Measurements from ENCODE around the gene SAG.

DNA sequence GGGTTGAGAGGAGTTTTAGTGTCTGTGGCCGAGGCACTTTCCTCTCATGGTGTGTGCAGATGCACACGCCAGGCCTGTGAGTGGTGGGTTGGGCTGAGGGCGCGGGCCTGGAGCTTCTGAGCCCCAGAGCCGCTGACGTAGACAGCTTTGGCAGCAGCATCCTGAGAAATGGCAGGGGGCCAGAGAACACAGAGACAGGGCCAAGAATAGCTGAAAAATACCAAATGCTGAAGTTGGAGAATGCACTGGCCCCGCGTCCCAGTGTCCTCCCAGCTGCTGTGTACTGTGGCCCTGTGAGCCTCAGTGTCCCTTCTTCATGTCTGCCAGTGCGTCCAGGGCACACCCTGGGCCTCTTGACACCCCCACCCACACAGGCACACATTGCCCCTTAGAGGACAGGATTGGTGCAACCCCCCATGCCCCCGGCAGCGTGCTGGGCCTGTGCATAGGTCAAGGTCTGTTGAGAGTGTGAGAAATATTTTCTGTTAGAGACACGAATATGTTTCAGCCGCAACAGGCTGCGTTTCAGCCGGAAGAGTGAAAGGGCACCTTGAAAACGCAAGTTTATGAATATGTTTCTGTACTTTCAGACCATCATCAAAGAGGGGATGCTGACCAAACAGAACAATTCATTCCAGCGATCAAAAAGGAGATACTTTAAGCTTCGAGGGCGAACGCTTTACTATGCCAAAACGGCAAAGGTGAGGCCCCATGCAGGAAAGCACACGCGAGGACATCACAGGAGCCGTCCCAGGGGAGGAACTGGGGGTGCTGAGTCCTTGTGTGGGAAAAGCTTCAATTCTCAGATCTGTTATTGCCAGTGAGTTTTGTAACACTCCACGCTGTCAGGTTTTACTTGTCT, 80.3 kb downstream of the SAG start:
- TF ChIP-seq, protein P1, sequence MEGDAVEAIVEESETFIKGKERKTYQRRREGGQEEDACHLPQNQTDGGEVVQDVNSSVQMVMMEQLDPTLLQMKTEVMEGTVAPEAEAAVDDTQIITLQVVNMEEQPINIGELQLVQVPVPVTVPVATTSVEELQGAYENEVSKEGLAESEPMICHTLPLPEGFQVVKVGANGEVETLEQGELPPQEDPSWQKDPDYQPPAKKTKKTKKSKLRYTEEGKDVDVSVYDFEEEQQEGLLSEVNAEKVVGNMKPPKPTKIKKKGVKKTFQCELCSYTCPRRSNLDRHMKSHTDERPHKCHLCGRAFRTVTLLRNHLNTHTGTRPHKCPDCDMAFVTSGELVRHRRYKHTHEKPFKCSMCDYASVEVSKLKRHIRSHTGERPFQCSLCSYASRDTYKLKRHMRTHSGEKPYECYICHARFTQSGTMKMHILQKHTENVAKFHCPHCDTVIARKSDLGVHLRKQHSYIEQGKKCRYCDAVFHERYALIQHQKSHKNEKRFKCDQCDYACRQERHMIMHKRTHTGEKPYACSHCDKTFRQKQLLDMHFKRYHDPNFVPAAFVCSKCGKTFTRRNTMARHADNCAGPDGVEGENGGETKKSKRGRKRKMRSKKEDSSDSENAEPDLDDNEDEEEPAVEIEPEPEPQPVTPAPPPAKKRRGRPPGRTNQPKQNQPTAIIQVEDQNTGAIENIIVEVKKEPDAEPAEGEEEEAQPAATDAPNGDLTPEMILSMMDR (IDR thresholded peaks at IDR 0.05): no peak
- TF ChIP-seq POLR2A (IDR thresholded peaks at IDR 0.05) (no peak), POLR2AphosphoS5 (IDR thresholded peaks at IDR 0.05) (peak; percentile 9 to 64 (median 31))

Measured in transverse colon (tissue), 4 donors.